ENCODE measurements around the gene BCAN. TPM values are rescaled to one million over a fixed set of nuclear protein-coding genes. Genes with fewer than 3 reads are reported as not detected.

The BCAN gene
- polyA plus RNA-seq, 2 of the 4 experiments (the other 2 are of a cell fraction), result not detected

DNA sequence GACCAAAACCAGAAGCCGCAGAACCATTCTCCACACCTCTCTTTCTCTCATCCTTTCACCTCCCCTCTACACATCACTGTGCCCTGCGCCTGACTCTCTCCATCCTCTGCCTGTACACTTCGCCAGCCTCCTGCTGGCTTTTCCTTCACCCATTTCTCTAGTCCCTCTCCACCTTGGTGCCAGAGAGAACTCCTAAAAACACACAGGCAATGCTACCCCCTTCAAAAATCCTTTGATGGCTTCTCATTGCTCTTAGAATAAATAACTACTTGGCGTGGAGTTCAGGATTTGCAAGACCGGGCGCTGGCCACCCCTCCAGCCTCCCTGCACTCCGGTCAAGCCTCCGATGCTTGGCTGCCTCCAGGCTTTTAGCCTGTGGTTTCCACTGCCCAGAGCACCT, 54.8 kb downstream of the BCAN start:
- no peak for DNase-seq (ENCODE audit: low read depth in 1 of 2, low spot score in 1 of 2)
- no peak overlapping the region for H3K4me2 ChIP-seq
- ChIA-PET POLR2A (no interaction called here), CTCF (interaction anchor here (0.9 to 52.1 kb wide), 3 partner anchors 3 to 69 kb away, joined by 3 to 2258 read pairs (median 2258); partner anchors contain the start of genes CRABP2, ISG20L2, METTL25B and NES)
- peaks cover 29% of the 10 kb centered on the region for H3K4me1 ChIP-seq
- H3K4me3 ChIP-seq, result no peak overlapping the region
- TF ChIP-seq NFE2L2 (conservative IDR thresholded peaks at IDR 0.05; ENCODE audit: low read length) (no peak), HOXB13 (CRISPR knock-in tag; IDR thresholded peaks at IDR 0.05; ENCODE audit: low read depth) (no peak), SREBF2 (IDR thresholded peaks at IDR 0.05) (no peak), JUNB (IDR thresholded peaks at IDR 0.05) (no peak), HEYL (CRISPR knock-in tag; IDR thresholded peaks at IDR 0.05) (no peak), NPAS2 (CRISPR knock-in tag; IDR thresholded peaks at IDR 0.05; ENCODE audit: borderline replicate concordance) (no peak), ZFP36 (IDR thresholded peaks at IDR 0.05; ENCODE audit: borderline replicate concordance, partially characterized antibody) (no peak)
- TF ChIP-seq, protein P1, sequence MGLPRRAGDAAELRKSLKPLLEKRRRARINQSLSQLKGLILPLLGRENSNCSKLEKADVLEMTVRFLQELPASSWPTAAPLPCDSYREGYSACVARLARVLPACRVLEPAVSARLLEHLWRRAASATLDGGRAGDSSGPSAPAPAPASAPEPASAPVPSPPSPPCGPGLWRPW (IDR thresholded peaks at IDR 0.05), result no peak
- TF ChIP-seq, protein P2, sequence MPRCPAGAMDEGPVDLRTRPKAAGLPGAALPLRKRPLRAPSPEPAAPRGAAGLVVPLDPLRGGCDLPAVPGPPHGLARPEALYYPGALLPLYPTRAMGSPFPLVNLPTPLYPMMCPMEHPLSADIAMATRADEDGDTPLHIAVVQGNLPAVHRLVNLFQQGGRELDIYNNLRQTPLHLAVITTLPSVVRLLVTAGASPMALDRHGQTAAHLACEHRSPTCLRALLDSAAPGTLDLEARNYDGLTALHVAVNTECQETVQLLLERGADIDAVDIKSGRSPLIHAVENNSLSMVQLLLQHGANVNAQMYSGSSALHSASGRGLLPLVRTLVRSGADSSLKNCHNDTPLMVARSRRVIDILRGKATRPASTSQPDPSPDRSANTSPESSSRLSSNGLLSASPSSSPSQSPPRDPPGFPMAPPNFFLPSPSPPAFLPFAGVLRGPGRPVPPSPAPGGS (IDR thresholded peaks at IDR 0.05), result no peak
- ATAC-seq, result no peak
- no peak for FAIRE-seq
- WGBS (ENCODE audit: missing lambda C conversion rate), result 90% methylated on average over 8 of the region's 8 CpGs
- no peaks in the 10 kb centered on the region for H3K9me3 ChIP-seq
- no peak overlapping the region for H3K27ac ChIP-seq

DNA sequence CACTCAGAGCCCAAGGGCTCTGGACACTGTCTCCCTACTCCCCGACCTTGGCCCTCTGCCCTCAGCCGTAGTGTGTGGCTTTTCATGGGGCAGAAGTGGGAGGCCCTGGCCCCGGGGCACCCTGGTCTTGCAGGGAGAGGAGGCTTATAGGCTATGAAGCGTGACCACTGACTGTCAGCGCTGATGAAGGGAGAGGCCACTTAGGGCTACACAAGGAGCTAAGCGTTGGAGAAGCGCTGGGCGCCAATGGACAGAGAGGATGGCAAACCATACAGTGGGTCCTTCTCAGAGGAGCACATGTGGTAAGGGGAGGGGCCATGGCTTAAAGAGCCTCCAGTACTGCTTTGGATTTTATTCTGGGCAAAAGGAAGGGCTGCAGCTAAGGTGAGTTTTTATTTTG, 55.6 kb downstream of the BCAN start:
- no peak for FAIRE-seq

DNA sequence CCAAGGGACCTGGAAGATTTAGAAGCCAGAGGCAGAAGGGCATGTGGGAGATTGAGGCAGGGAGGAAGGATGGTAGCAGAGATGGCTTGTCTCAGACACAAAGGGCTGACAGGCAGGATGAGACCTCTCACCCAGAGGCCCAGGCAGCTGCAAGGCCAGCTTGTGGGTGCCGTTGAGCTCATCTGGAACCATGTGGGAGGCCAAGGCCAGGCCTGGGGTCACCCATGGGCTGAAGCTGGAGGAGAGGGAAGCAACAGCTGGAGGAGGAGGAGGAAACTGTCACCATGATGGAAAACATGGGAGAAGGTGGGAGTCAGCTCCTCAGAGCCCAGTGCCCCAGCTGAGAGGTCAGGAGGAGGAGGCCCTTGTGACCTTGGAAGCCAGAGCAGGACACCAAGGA, 57.1 kb downstream of the BCAN start:
- FAIRE-seq (no peak), DNase-seq (ENCODE audit: low read depth in 1 of 2, low spot score in 1 of 2) (no peak), ATAC-seq (no peak)
- CTCF ChIA-PET, result interaction anchor here (1.2 to 52.1 kb wide), 3 partner anchors 5 to 39 kb away, joined by 4 to 2258 read pairs (median 2258); partner anchors contain the start of genes CRABP2, ISG20L2, METTL25B and NES
- TF ChIP-seq, protein P3, sequence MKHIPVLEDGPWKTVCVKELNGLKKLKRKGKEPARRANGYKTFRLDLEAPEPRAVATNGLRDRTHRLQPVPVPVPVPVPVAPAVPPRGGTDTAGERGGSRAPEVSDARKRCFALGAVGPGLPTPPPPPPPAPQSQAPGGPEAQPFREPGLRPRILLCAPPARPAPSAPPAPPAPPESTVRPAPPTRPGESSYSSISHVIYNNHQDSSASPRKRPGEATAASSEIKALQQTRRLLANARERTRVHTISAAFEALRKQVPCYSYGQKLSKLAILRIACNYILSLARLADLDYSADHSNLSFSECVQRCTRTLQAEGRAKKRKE (CRISPR knock-in tag; IDR thresholded peaks at IDR 0.05; ENCODE audit: low read depth), result no peak
- TF ChIP-seq CBX8 (IDR thresholded peaks at IDR 0.05), result no peak
- H3K4me1 ChIP-seq, result peaks cover 13% of the 10 kb centered on the region; the same call in 2 of the 3 replicates
- no peak overlapping the region for H3K27ac ChIP-seq
- no peaks in the 10 kb centered on the region for H3K9me3 ChIP-seq
- WGBS (ENCODE audit: missing lambda C conversion rate), result 75% methylated on average over 1 of the region's 1 CpG
- H3K4me3 ChIP-seq, result no peak overlapping the region
- no peak overlapping the region for H3K4me2 ChIP-seq
- POLR2A ChIA-PET, result no interaction called here

More for the DNA sequence above, 55.6 kb downstream of the BCAN start:
- ATAC-seq, result no peak
- no peak for DNase-seq (ENCODE audit: low read depth in 1 of 2, low spot score in 1 of 2)
- H3K27ac ChIP-seq, result no peak overlapping the region
- peaks cover 21% of the 10 kb centered on the region for H3K4me1 ChIP-seq
- no peak overlapping the region for H3K4me3 ChIP-seq
- H3K4me2 ChIP-seq, result no peak overlapping the region
- 73% methylated on average over 8 of the region's 8 CpGs for WGBS (ENCODE audit: missing lambda C conversion rate)
- ChIA-PET CTCF (interaction anchor here (0.6 to 52.1 kb wide), 5 partner anchors 4 to 149 kb away, joined by 3 to 2258 read pairs (median 4); partner anchors contain the start of genes CRABP2, ISG20L2, METTL25B and NES), POLR2A (interaction anchor here (0.6 kb wide), 1 partner anchor 36 kb away, joined by 3 read pairs; no protein-coding TSS in a partner anchor)
- H3K9me3 ChIP-seq, result no peaks in the 10 kb centered on the region
- TF ChIP-seq MAZ (IDR thresholded peaks at IDR 0.05; ENCODE audit: borderline replicate concordance, low read depth, low read length), result no peak
- TF ChIP-seq SMC3 (IDR thresholded peaks at IDR 0.05), result no peak

DNA sequence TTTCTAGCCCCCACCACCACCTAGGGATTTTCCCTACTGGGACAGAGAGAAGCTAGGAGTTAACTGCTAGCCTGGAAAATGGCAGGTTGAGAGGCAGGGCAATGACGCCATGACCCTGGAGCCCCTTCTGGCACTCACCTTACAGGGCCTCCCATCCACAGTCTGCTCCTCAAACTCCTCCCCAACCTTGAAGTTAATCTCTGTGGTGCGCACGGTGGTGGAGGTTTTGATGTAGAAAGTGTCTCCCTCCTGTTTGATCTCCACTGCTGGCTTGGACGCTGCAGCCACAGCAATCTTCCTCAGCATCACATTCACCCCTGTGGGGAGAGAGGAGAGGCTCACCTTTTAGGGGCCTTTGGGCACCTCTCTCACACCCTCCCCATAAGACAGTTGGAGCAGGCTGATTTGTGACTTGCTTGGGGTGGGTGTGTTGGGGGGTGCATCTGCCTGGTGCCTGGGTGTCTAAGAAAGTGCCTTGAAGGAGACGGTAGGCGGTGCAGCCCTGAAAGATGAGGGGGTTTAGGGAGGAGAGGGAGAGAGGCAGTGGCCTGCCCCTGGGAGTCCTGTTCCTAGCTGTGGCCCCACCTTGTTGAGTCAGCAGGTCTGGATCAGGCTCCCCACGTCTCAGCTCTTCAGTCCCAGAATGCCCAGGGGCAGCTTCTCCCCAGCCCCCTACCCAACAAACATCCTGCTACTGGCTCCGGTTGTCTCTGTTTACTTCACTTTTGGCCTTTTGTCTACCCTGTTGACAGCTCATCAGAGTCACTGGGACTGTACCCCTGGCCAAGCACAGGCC, 59.0 kb downstream of the BCAN start:
- DNase-seq (ENCODE audit: low read depth in 1 of 2, low spot score in 1 of 2) (no peak), ATAC-seq (no peak), FAIRE-seq (no peak)
- Histone ChIP-seq H3K9me3 (no peaks in the 10 kb centered on the region), H3K4me3 (no peak overlapping the region), H3K27ac (no peak overlapping the region), H3K4me2 (no peak overlapping the region), H3K4me1 (peaks cover 24% of the 10 kb centered on the region)
- POLR2A ChIA-PET, result interaction anchor here (0.6 kb wide), 1 partner anchor 35 kb away, joined by 5 read pairs; no protein-coding TSS in a partner anchor
- WGBS (ENCODE audit: missing lambda C conversion rate), result 81% methylated on average over 8 of the region's 8 CpGs
- CTCF ChIA-PET, result interaction anchor here (0.8 to 52.1 kb wide), 5 partner anchors 7 to 189 kb away, joined by 3 to 2258 read pairs (median 5); partner anchors contain the start of genes CRABP2, ISG20L2, METTL25B and NES
- TF ChIP-seq PHF8 (IDR thresholded peaks at IDR 0.05; ENCODE audit: borderline replicate concordance, low read depth), result no peak
- peak; percentile 24 for TF ChIP-seq MAFK (IDR thresholded peaks at IDR 0.05; ENCODE audit: partially characterized antibody)
- TF ChIP-seq ESRRA (IDR thresholded peaks at IDR 0.05; ENCODE audit: borderline replicate concordance, low read length), result no peak
- no peak for TF ChIP-seq JUN (IDR thresholded peaks at IDR 0.05)

Measured in A549 (cell line).